HepG2 (cell line): Measurements from ENCODE around the gene PPP2R2C. TPM values are rescaled to one million over a fixed set of nuclear protein-coding genes. Genes with fewer than 3 reads are reported as not detected.

Experiments
- ATAC-seq: fragments of 200-7000 bp; cut with Tn5 transposase; 3 replicates; pipeline ENCODE4 v1.9.1; 2020; ENCODE audit warnings: mild to moderate bottlenecking, moderate library complexity
- BruUV-seq: library from RNA; stranded (reverse); fragments of 400-500 nt; replicated peaks from 2 replicates; lab custom pipeline; 2021; lab: Mats Ljungman, UMichigan
- CTCF ChIA-PET: fragments of 300-600 bp; formaldehyde crosslinking; extraction: SDS; loops from one replicate; lab custom pipeline; 2021; ENCODE audit warnings: low total read pairs, inconsistent platforms, low intra/inter-chr PET ratio; lab: Yijun Ruan, JAX
- POLR2A ChIA-PET: fragments of 350-600 bp; sonication (Branson Sonifier 250); formaldehyde crosslinking; loops from one replicate; lab custom pipeline; 2020; ENCODE audit warnings: antibody characterized with exemption, inconsistent platforms; lab: Yijun Ruan, JAX
- DNase-seq: peaks from one replicate; pipeline ENCODE4 v3.0.0-alpha.2; 2015; ENCODE audit warnings: low spot score
- FAIRE-seq: peaks from 3 replicates; lab custom pipeline; 2011; peaks lifted over from hg19 to GRCh38; lab: Jason Lieb, UNC
- H2AFZ ChIP-seq: one replicate; pipeline ENCODE4 v1.6.1; 2011; ENCODE audit warnings: low read length, inconsistent platforms
- H3K27ac ChIP-seq: fragments of 300-600 bp; 3 replicates; pipeline ENCODE4 v1.8.0; 2011; ENCODE audit warnings: mixed run types, mild to moderate bottlenecking, mixed read lengths, low read length, inconsistent platforms; ENCODE audit not compliant: insufficient read depth; ENCODE audit errors: extremely low read length
- H3K27me3 ChIP-seq, 2 experiments: fragments of 200-600 bp in 1 of 2; 2 replicates in 1 of 2; 3 replicates in 1 of 2; pipeline versions ENCODE4 v1.6.0 to v1.8.0; 2011; ENCODE audit warnings: low read length in 2 of 2, mild to moderate bottlenecking in 2 of 2, moderate library complexity in 2 of 2, inconsistent platforms in 1 of 2; ENCODE audit not compliant: insufficient read depth in 2 of 2, control insufficient read depth in 1 of 2
- H3K36me3 ChIP-seq, 2 experiments: fragments of 200-600 bp in 1 of 2; replicated peaks in 1 of 2; 2 replicates in 1 of 2; 3 replicates in 1 of 2; pipeline versions ENCODE4 v1.5.1 to v1.8.0; 2011; ENCODE audit warnings: low read length in 2 of 2, inconsistent platforms in 1 of 2; ENCODE audit not compliant: insufficient read depth in 2 of 2, control insufficient read depth in 1 of 2
- H3K4me1 ChIP-seq: 2 replicates; pipeline ENCODE4 v1.5.1; 2012; ENCODE audit warnings: low read length, inconsistent platforms; ENCODE audit not compliant: insufficient read depth
- H3K4me2 ChIP-seq: 2 replicates; pipeline ENCODE4 v1.6.0; 2011; ENCODE audit warnings: low read depth, low read length, inconsistent platforms
- H3K4me3 ChIP-seq, 3 experiments: fragments of 200-600 bp in 1 of 3; sonication (generic), shearing (Covaris generic) in 1 of 3; replicated peaks in 1 of 3; 2 replicates each; pipeline ENCODE4 v1.5.1; 2011 to 2016; ENCODE audit warnings: low read length in 3 of 3, inconsistent platforms in 2 of 3, low read depth in 2 of 3, mild to moderate bottlenecking in 2 of 3, control low read depth in 1 of 3, mixed read lengths in 1 of 3; ENCODE audit not compliant: insufficient read depth in 1 of 3
- H3K79me2 ChIP-seq: one replicate; pipeline ENCODE4 v1.6.1; 2011; ENCODE audit warnings: low read length, inconsistent platforms; ENCODE audit not compliant: insufficient read depth
- H3K9ac ChIP-seq: 2 replicates; pipeline ENCODE4 v1.6.0; 2011; ENCODE audit warnings: mild to moderate bottlenecking, low read depth, low read length, inconsistent platforms; ENCODE audit not compliant: insufficient read depth
- H3K9me3 ChIP-seq: 2 replicates; pipeline ENCODE4 v1.5.1; 2012; ENCODE audit warnings: mild to moderate bottlenecking, low read length
- H4K20me1 ChIP-seq: 2 replicates; pipeline ENCODE4 v1.6.0; 2011; ENCODE audit warnings: inconsistent platforms, mild to moderate bottlenecking, low read length, moderate library complexity; ENCODE audit not compliant: insufficient read depth
- AGO2 ChIP-seq: fragments of 200-400 bp; formaldehyde crosslinking; optimal IDR thresholded peaks from 2 replicates; pipeline ENCODE3; 2017; ENCODE audit warnings: mild to moderate bottlenecking, low read depth, low read length, moderate library complexity
- MAF1 ChIP-seq: sonication (generic); formaldehyde crosslinking; IDR thresholded peaks from 2 replicates; pipeline ENCODE4 v1.5.0; 2020; ENCODE audit warnings: missing genetic modification reagents, borderline replicate concordance
- ZNF335 ChIP-seq: sonication (generic); formaldehyde crosslinking; IDR thresholded peaks from 2 replicates; pipeline ENCODE4 v1.4.0; 2020; ENCODE audit warnings: missing genetic modification reagents
- WGBS: methylation state at CpG from one replicate; pipeline ENCODE4 v1.1.6; 2017; ENCODE audit warnings: low lambda C conversion rate; 5-methylcytosine and 5-hydroxymethylcytosine counted together
- in situ Hi-C: cut with HindIII; loops from 2 replicates; pipeline ENCODE4 v1.10.0; 2017; ENCODE audit warnings: low pct_unique_long_range_greater_than_20kb; ENCODE audit not compliant: extremely low pct_ligation_motif_present
- intact Hi-C: fragments of 100-400 bp; cut with micrococcal nuclease; formaldehyde crosslinking; loops from one replicate; pipeline ENCODE4 v1.10.0; 2022; ENCODE audit not compliant: unreplicated experiment
- polyA plus RNA-seq, 8 experiments: library from polyadenylated mRNA; depleted of rRNA in 3 of 8; stranded (reverse) in 7 of 8; unstranded in 1 of 8; fragments of >200 nt; fragmentation: Illumina TruSeq in 4 of 8; extraction: Trizol in 4 of 8; gene quantifications; 2 replicates each; pipeline versions ENCODE4 v1.2.1 to v1.2.3, GENCODE V29; 2011 to 2016; ENCODE audit warnings: low read depth in 4 of 8, missing spikeins in 1 of 8, mixed read lengths in 1 of 8; ENCODE audit not compliant: insufficient read depth in 1 of 8
- total RNA-seq, 5 experiments: library from RNA; depleted of rRNA; stranded (reverse); fragments of >200 nt; fragmentation: Illumina TruSeq; extraction: Trizol; gene quantifications; 2 replicates each; pipeline ENCODE4 v1.2.3, GENCODE V29; 2016; ENCODE audit warnings: low read depth in 1 of 5
- TF ChIP-seq, protein P1 (sequence below): sonication (generic); formaldehyde crosslinking; IDR thresholded peaks from 2 replicates; pipeline ENCODE4 v1.5.1; 2020; ENCODE audit warnings: mild to moderate bottlenecking, missing genetic modification reagents, moderate library complexity
- TF ChIP-seq, protein P2 (sequence below): sonication (generic); formaldehyde crosslinking; IDR thresholded peaks from 2 replicates; pipeline ENCODE4 v1.4.0; 2020; ENCODE audit warnings: missing genetic modification reagents, borderline replicate concordance
- TF ChIP-seq, protein P3 (sequence below): sonication (generic); formaldehyde crosslinking; IDR thresholded peaks from 2 replicates; pipeline ENCODE4 v1.4.0; 2020; ENCODE audit warnings: missing genetic modification reagents
- TF ChIP-seq, protein P4 (sequence below): sonication (generic); formaldehyde crosslinking; IDR thresholded peaks from 2 replicates; pipeline ENCODE4 v1.4.0; 2020; ENCODE audit warnings: missing genetic modification reagents, low read depth, mild to moderate bottlenecking, borderline replicate concordance

Gene PPP2R2C
- total and polyA plus RNA-seq, 2 of the 13 experiments (the other 11 are each of a cell fraction or from before 2014, with no cell fraction given), result 0.60 to 8.6 TPM

DNA sequence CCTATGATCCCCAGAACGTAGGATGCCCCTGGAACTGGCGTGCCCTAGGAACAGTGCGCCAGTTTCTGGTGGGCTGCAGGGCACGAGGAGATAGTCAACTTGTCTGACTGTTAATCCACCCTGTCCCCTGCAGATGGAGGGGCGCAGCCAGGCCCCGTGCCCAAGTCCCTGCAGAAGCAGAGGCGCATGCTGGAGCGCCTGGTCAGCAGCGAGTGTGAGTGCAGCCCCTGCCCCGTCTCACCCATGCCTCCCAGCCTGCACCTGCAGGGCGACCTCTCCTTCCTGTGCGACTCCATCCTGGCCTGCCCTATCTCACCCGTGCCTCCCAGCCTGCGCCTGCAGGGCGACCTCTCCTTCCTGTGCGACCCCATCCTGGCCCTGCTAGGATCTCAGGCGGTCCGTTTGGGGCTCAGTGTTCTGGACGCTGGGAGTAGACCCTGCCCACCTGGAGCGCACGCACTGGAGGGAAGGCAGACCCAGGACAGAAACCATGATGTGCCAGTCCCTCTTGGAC is 180.6 kb downstream of the PPP2R2C start:
- Histone ChIP-seq H4K20me1 (no peaks in the 10 kb centered on the region), H3K27me3 (no peaks in the 10 kb centered on the region), H3K36me3 (peaks cover 55 to 93% of the 10 kb centered on the region in 2 experiments), H3K9ac (no peak overlapping the region), H3K9me3 (no peaks in the 10 kb centered on the region), H2AFZ (no peak overlapping the region), H3K4me1 (no peaks in the 10 kb centered on the region), H3K79me2 (no peaks in the 10 kb centered on the region), H3K4me2 (no peak overlapping the region), H3K4me3 (no peak overlapping the region), H3K27ac (no peak overlapping the region)
- TF ChIP-seq ZNF335 (CRISPR knock-in tag) (no peak), AGO2 (peak; percentile 60)
- ChIA-PET POLR2A (no interaction called here), CTCF (no interaction called here)
- BruUV-seq, result no TSS peak
- intact Hi-C loops (no loop called here), in situ Hi-C loops (no loop called here)
- no peak for ATAC-seq
- WGBS, result 89% methylated on average over 19 of the region's 21 CpGs
- DNase-seq, result no peak
- no peak for FAIRE-seq

DNA sequence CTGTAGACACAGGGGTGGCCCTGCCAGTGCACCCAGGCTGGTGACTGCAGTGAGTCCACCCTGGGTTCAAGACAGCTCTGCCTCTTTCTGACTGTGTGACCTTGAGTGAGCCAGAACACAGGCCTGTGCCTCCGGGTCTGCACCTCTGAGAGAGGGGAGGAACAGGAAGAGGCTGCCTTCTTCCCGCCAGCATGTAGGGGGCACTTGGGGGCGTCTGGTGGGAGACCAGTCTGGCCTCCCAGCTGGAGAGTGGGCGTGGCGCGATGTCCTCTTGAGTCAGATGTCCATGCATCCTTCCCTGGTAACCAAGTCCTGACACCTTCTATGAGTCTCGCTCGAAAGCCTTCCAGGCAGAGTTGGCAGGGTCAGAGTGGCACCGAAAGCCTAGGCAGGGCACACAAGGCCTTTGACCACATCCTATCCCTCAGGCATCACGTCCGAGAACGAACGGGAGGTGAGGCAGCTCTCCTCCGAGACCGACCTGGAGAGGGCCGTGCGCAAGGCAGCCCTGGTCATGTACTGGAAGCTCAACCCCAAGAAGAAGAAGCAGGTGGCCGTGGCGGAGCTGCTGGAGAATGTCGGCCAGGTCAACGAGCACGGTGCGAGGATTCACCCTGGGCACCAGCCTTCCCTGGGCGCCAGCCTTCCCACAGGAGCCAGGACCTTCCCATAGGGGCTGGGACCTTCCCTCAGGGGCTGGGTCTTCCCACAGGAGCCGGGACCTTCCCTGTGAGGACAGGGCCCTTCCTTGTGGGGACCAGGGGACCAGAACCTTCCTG is 181.5 kb downstream of the PPP2R2C start:
- ChIA-PET POLR2A (interaction anchor here (1.0 to 1.8 kb wide), 3 partner anchors 15 to 32 kb away, joined by 3 to 4 read pairs (median 3); no protein-coding TSS in a partner anchor), CTCF (no interaction called here)
- intact Hi-C loops (no loop called here), in situ Hi-C loops (no loop called here)
- Histone ChIP-seq H3K27me3 (no peaks in the 10 kb centered on the region), H3K36me3 (peaks cover 56 to 93% of the 10 kb centered on the region in 2 experiments), H3K4me3 (no peak overlapping the region), H3K79me2 (no peaks in the 10 kb centered on the region), H4K20me1 (no peaks in the 10 kb centered on the region), H2AFZ (no peak overlapping the region), H3K4me1 (no peaks in the 10 kb centered on the region), H3K4me2 (no peak overlapping the region), H3K27ac (no peak overlapping the region), H3K9me3 (no peaks in the 10 kb centered on the region), H3K9ac (no peak overlapping the region)
- 91% methylated on average over 14 of the region's 25 CpGs for WGBS
- FAIRE-seq, result no peak
- peak; percentile 36 for ATAC-seq
- DNase-seq, result peak; percentile 21
- no TSS peak for BruUV-seq
- no peak for TF ChIP-seq MAF1 (CRISPR knock-in tag)
- TF ChIP-seq, protein P1, sequence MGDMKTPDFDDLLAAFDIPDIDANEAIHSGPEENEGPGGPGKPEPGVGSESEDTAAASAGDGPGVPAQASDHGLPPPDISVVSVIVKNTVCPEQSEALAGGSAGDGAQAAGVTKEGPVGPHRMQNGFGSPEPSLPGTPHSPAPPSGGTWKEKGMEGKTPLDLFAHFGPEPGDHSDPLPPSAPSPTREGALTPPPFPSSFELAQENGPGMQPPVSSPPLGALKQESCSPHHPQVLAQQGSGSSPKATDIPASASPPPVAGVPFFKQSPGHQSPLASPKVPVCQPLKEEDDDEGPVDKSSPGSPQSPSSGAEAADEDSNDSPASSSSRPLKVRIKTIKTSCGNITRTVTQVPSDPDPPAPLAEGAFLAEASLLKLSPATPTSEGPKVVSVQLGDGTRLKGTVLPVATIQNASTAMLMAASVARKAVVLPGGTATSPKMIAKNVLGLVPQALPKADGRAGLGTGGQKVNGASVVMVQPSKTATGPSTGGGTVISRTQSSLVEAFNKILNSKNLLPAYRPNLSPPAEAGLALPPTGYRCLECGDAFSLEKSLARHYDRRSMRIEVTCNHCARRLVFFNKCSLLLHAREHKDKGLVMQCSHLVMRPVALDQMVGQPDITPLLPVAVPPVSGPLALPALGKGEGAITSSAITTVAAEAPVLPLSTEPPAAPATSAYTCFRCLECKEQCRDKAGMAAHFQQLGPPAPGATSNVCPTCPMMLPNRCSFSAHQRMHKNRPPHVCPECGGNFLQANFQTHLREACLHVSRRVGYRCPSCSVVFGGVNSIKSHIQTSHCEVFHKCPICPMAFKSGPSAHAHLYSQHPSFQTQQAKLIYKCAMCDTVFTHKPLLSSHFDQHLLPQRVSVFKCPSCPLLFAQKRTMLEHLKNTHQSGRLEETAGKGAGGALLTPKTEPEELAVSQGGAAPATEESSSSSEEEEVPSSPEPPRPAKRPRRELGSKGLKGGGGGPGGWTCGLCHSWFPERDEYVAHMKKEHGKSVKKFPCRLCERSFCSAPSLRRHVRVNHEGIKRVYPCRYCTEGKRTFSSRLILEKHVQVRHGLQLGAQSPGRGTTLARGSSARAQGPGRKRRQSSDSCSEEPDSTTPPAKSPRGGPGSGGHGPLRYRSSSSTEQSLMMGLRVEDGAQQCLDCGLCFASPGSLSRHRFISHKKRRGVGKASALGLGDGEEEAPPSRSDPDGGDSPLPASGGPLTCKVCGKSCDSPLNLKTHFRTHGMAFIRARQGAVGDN (CRISPR knock-in tag), result peak; percentile 18; the same call in 1 of the 2 replicates
- TF ChIP-seq, protein P2, sequence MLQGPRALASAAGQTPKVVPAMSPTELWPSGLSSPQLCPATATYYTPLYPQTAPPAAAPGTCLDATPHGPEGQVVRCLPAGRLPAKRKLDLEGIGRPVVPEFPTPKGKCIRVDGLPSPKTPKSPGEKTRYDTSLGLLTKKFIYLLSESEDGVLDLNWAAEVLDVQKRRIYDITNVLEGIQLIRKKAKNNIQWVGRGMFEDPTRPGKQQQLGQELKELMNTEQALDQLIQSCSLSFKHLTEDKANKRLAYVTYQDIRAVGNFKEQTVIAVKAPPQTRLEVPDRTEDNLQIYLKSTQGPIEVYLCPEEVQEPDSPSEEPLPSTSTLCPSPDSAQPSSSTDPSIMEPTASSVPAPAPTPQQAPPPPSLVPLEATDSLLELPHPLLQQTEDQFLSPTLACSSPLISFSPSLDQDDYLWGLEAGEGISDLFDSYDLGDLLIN (CRISPR knock-in tag), result no peak
- TF ChIP-seq, protein P3, sequence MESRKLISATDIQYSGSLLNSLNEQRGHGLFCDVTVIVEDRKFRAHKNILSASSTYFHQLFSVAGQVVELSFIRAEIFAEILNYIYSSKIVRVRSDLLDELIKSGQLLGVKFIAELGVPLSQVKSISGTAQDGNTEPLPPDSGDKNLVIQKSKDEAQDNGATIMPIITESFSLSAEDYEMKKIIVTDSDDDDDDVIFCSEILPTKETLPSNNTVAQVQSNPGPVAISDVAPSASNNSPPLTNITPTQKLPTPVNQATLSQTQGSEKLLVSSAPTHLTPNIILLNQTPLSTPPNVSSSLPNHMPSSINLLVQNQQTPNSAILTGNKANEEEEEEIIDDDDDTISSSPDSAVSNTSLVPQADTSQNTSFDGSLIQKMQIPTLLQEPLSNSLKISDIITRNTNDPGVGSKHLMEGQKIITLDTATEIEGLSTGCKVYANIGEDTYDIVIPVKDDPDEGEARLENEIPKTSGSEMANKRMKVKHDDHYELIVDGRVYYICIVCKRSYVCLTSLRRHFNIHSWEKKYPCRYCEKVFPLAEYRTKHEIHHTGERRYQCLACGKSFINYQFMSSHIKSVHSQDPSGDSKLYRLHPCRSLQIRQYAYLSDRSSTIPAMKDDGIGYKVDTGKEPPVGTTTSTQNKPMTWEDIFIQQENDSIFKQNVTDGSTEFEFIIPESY (CRISPR knock-in tag), result peak; percentile 89
- TF ChIP-seq, protein P4, sequence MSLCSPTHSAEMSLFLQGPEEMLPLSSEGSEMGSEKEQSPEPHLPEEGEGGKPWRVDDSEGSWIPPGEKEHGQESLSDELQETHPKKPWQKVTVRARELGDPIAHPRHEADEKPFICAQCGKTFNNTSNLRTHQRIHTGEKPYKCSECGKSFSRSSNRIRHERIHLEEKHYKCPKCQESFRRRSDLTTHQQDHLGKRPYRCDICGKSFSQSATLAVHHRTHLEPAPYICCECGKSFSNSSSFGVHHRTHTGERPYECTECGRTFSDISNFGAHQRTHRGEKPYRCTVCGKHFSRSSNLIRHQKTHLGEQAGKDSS (CRISPR knock-in tag), result no peak
